Neural cell (in vitro differentiated cells): Measurements from ENCODE around the gene TSKU. TPM values are rescaled to one million over a fixed set of nuclear protein-coding genes. Genes with fewer than 3 reads are reported as not detected.

ENCODE experiments used
- H2AFZ ChIP-seq: fragments of 200-600, 300-800 bp; sonication (generic), shearing (Covaris generic); 2 replicates; pipeline ENCODE4 v1.6.0; 2014; ENCODE audit warnings: low read depth, mild to moderate bottlenecking, antibody characterized with exemption, low read length, moderate library complexity
- H3F3A ChIP-seq: fragments of 200-600 bp; shearing (Covaris generic); 2 replicates; pipeline ENCODE4 v1.6.1; 2016; ENCODE audit warnings: mild to moderate bottlenecking, moderate library complexity, mixed read lengths, antibody characterized with exemption, low read length; ENCODE audit not compliant: insufficient read depth, poor library complexity, severe bottlenecking
- H3K27ac ChIP-seq: fragments of 200-600, 300-800 bp; sonication (generic), shearing (Covaris generic); 2 replicates; pipeline ENCODE4 v1.5.1; 2014; ENCODE audit warnings: mild to moderate bottlenecking, low read length, moderate library complexity
- H3K27me3 ChIP-seq: fragments of 300-800, 200-600 bp; sonication (generic), shearing (Covaris generic); 2 replicates; pipeline ENCODE4 v1.6.0; 2014; ENCODE audit warnings: mild to moderate bottlenecking, low read depth, low read length, moderate library complexity; ENCODE audit not compliant: insufficient read depth
- H3K36me3 ChIP-seq: fragments of 300-800, 200-600 bp; sonication (generic), shearing (Covaris generic); 2 replicates; pipeline ENCODE4 v1.5.1; 2014; ENCODE audit warnings: mild to moderate bottlenecking, antibody characterized with exemption, low read length, moderate library complexity; ENCODE audit not compliant: insufficient read depth
- H3K4me2 ChIP-seq: fragments of 300-800, 200-600 bp; sonication (generic), shearing (Covaris generic); 2 replicates; pipeline ENCODE4 v1.6.0; 2014; ENCODE audit warnings: mild to moderate bottlenecking, low read length
- H3K4me3 ChIP-seq: fragments of 300-800, 200-600 bp; sonication (generic), shearing (Covaris generic); 2 replicates; pipeline ENCODE4 v1.5.1; 2014; ENCODE audit warnings: mild to moderate bottlenecking, low read length, moderate library complexity
- H3K79me2 ChIP-seq: fragments of 200-600 bp; shearing (Covaris generic); replicated peaks from 2 replicates; pipeline ENCODE4 v1.6.0; 2014; ENCODE audit warnings: mild to moderate bottlenecking, low read length, moderate library complexity; ENCODE audit not compliant: insufficient read depth
- H3K9ac ChIP-seq: fragments of 300-800, 200-600 bp; sonication (generic), shearing (Covaris generic); 2 replicates; pipeline ENCODE4 v1.6.1; 2016; ENCODE audit warnings: mild to moderate bottlenecking, low read length, mixed read lengths
- H3K9me2 ChIP-seq: fragments of 200-600 bp; shearing (Covaris generic); 2 replicates; pipeline ENCODE4 v1.6.1; 2016; ENCODE audit warnings: mild to moderate bottlenecking, low read length, mixed read lengths; ENCODE audit not compliant: insufficient read depth
- H3K9me3 ChIP-seq: fragments of 200-600, 300-800 bp; sonication (generic), shearing (Covaris generic); 2 replicates; pipeline ENCODE4 v1.6.1; 2016; ENCODE audit warnings: mild to moderate bottlenecking, mixed run types, low read length, moderate library complexity, mixed read lengths
- H4K20me1 ChIP-seq: fragments of 200-600 bp; shearing (Covaris generic); 2 replicates; pipeline ENCODE4 v1.6.1; 2016; ENCODE audit warnings: mild to moderate bottlenecking, mixed run types; ENCODE audit not compliant: insufficient read depth
- CTCF ChIP-seq: fragments of 450-650 bp; IDR thresholded peaks from 2 replicates; pipeline ENCODE4 v1.5.1; 2014; ENCODE audit warnings: antibody characterized with exemption, mild to moderate bottlenecking, moderate library complexity; ENCODE audit not compliant: poor library complexity, severe bottlenecking
- EP300 ChIP-seq: fragments of 450-650 bp; conservative IDR thresholded peaks from 2 replicates; pipeline ENCODE4 v1.6.1; 2014; ENCODE audit warnings: antibody characterized with exemption, mild to moderate bottlenecking, moderate library complexity; ENCODE audit not compliant: poor library complexity, severe bottlenecking
- EZH2 ChIP-seq: fragments of 200-600, 300-800 bp; shearing (Covaris generic), sonication (generic); IDR thresholded peaks from 2 replicates; pipeline ENCODE4 v1.6.1; 2014; ENCODE audit warnings: antibody characterized with exemption, low read length, borderline replicate concordance, mild to moderate bottlenecking; ENCODE audit not compliant: insufficient read depth, poor library complexity, severe bottlenecking
- MXI1 ChIP-seq: fragments of 450-650 bp; conservative IDR thresholded peaks from 2 replicates; pipeline ENCODE4 v1.6.1; 2014; ENCODE audit warnings: antibody characterized with exemption, mild to moderate bottlenecking; ENCODE audit not compliant: poor library complexity, severe bottlenecking
- POLR2AphosphoS5 ChIP-seq: IDR thresholded peaks from 2 replicates; pipeline ENCODE4 v1.6.1; 2012
- RAD21 ChIP-seq: fragments of 450-650 bp; conservative IDR thresholded peaks from 2 replicates; pipeline ENCODE4 v1.6.1; 2014; ENCODE audit warnings: antibody characterized with exemption, mild to moderate bottlenecking, moderate library complexity
- REST ChIP-seq: IDR thresholded peaks from 2 replicates; pipeline ENCODE4 v1.6.1; 2012; ENCODE audit warnings: borderline replicate concordance
- SMC3 ChIP-seq: fragments of 450-650 bp; conservative IDR thresholded peaks from 2 replicates; pipeline ENCODE4 v1.6.1; 2014; ENCODE audit warnings: antibody characterized with exemption, mild to moderate bottlenecking, moderate library complexity; ENCODE audit not compliant: poor library complexity
- TAF1 ChIP-seq: IDR thresholded peaks from 2 replicates; pipeline ENCODE4 v1.6.1; 2012; ENCODE audit warnings: low read depth
- polyA plus RNA-seq: library from polyadenylated mRNA; depleted of rRNA; stranded (reverse); fragments of >200 nt; gene quantifications from 2 replicates; pipeline ENCODE4 v1.2.3, GENCODE V29; 2014

TSKU gene
- polyA plus RNA-seq, 1 donor from 2014 or later, result 3.5 TPM

- no peaks in the 10 kb centered on the region for H3F3A ChIP-seq
- H3K9me2 ChIP-seq, result no peaks in the 10 kb centered on the region
- H3K9ac ChIP-seq, result no peak overlapping the region
- H3K27me3 ChIP-seq, result no peaks in the 10 kb centered on the region
- no peak overlapping the region for H2AFZ ChIP-seq
- H3K79me2 ChIP-seq, result no peaks in the 10 kb centered on the region
- no peak overlapping the region for H3K4me3 ChIP-seq
- no peak overlapping the region for H3K4me2 ChIP-seq
- no peak for TF ChIP-seq SMC3
- TF ChIP-seq REST, result no peak
- no peak for TF ChIP-seq TAF1
- TF ChIP-seq EZH2, result no peak
- TF ChIP-seq RAD21, result no peak
- no peak for TF ChIP-seq CTCF
- no peak for TF ChIP-seq MXI1
- no peak for TF ChIP-seq POLR2AphosphoS5
- TF ChIP-seq EP300, result no peak
- H4K20me1 ChIP-seq, result no peaks in the 10 kb centered on the region
- no peak overlapping the region for H3K27ac ChIP-seq
- no peaks in the 10 kb centered on the region for H3K9me3 ChIP-seq
- H3K36me3 ChIP-seq, result no peaks in the 10 kb centered on the region
Observed at GRCh38 chr11:76771446-76772099, 11.6 kb upstream of the TSKU start.

- no peak overlapping the region for H3K4me3 ChIP-seq
- no peaks in the 10 kb centered on the region for H3K9me2 ChIP-seq
- no peak for TF ChIP-seq MXI1
- TF ChIP-seq CTCF, result no peak
- TF ChIP-seq EZH2, result no peak
- no peak for TF ChIP-seq REST
- TF ChIP-seq TAF1, result no peak
- no peak for TF ChIP-seq EP300
- no peak for TF ChIP-seq RAD21
- TF ChIP-seq SMC3, result no peak
- no peaks in the 10 kb centered on the region for H3K27me3 ChIP-seq
- H3K79me2 ChIP-seq, result no peaks in the 10 kb centered on the region
- H3K36me3 ChIP-seq, result no peaks in the 10 kb centered on the region
- H3K9me3 ChIP-seq, result no peaks in the 10 kb centered on the region
- H3K9ac ChIP-seq, result no peak overlapping the region
- H2AFZ ChIP-seq, result no peak overlapping the region
- H3F3A ChIP-seq, result no peaks in the 10 kb centered on the region
- H4K20me1 ChIP-seq, result no peaks in the 10 kb centered on the region
- H3K27ac ChIP-seq, result no peak overlapping the region
- H3K4me2 ChIP-seq, result no peak overlapping the region
Observed at GRCh38 chr11:76772100-76772782, 10.9 kb upstream of the TSKU start.
